ENCODE data around the gene GHRHR. TPM values are rescaled to one million over a fixed set of nuclear protein-coding genes. Genes with fewer than 3 reads are reported as not detected.

Gene GHRHR
- total RNA-seq, result not detected

GRCh38 chr7:30963842-30964241, at the start of gene GHRHR:
TSS of gene GHRHR (plus strand) at chr7:30963953. CDS start at chr7:30964069, 116 bp downstream.

Other genes starting within 250 kb of the GHRHR start
- gene INMT, start 211.8 kb upstream of the GHRHR start, total RNA-seq, result not detected
- gene MINDY4, start 192.5 kb upstream of the GHRHR start, total RNA-seq, result 7.8 TPM
- 2.8 TPM for gene AQP1, start 52.1 kb upstream of the GHRHR start, total RNA-seq
- 65.4 TPM for gene ADCYAP1R1, start 88.4 kb downstream of the GHRHR start, total RNA-seq

Measured in parietal lobe (tissue), 1 donor.